DOHH2 (cell line): ENCODE measurements around the gene FABP3.

ENCODE experiments used
- H3F3A ChIP-seq: fragments of 200-600 bp; sonication (generic), shearing (Covaris generic); 2 replicates; pipeline ENCODE4 v1.6.0; 2016; ENCODE audit warnings: antibody characterized with exemption, mild to moderate bottlenecking; ENCODE audit not compliant: control insufficient read depth, insufficient read depth
- H3K27ac ChIP-seq: fragments of 200-600 bp; sonication (generic); 2 replicates; pipeline ENCODE4 v1.5.1; 2014; ENCODE audit warnings: low read depth, mild to moderate bottlenecking, low read length, moderate library complexity
- H3K27me3 ChIP-seq: fragments of 200-600 bp; sonication (generic); 2 replicates; pipeline ENCODE4 v1.6.1; 2014; ENCODE audit warnings: mild to moderate bottlenecking, low read length, mixed read lengths; ENCODE audit not compliant: control insufficient read depth
- H3K36me3 ChIP-seq: fragments of 200-600 bp; sonication (generic); 2 replicates; pipeline ENCODE4 v1.6.1; 2014; ENCODE audit warnings: mild to moderate bottlenecking, low read length, moderate library complexity, mixed read lengths; ENCODE audit not compliant: control insufficient read depth
- H3K4me1 ChIP-seq: fragments of 200-600 bp; sonication (generic); 2 replicates; pipeline ENCODE4 v1.6.1; 2014; ENCODE audit warnings: mild to moderate bottlenecking, low read length, mixed read lengths; ENCODE audit not compliant: control insufficient read depth
- H3K4me2 ChIP-seq: fragments of 200-600 bp; sonication (generic); 2 replicates; pipeline ENCODE4 v1.6.0; 2014; ENCODE audit warnings: mild to moderate bottlenecking, low read length, moderate library complexity
- H3K4me3 ChIP-seq: fragments of 200-600 bp; sonication (generic); 2 replicates; pipeline ENCODE4 v1.5.1; 2014; ENCODE audit warnings: mild to moderate bottlenecking, low read length, mixed read lengths
- H3K79me2 ChIP-seq: fragments of 200-600 bp; sonication (generic); 2 replicates; pipeline ENCODE4 v1.6.1; 2014; ENCODE audit warnings: mild to moderate bottlenecking, low read length, mixed read lengths; ENCODE audit not compliant: control insufficient read depth
- H3K9me2 ChIP-seq: fragments of 200-600 bp; sonication (generic); replicated peaks from 2 replicates; pipeline ENCODE4 v1.6.1; 2014; ENCODE audit warnings: mild to moderate bottlenecking, low read length, mixed read lengths; ENCODE audit not compliant: control insufficient read depth
- H3K9me3 ChIP-seq: fragments of 200-600 bp; sonication (generic); 2 replicates; pipeline ENCODE4 v1.6.1; 2014; ENCODE audit warnings: antibody characterized with exemption, low read length, mixed read lengths; ENCODE audit not compliant: control insufficient read depth, insufficient read depth
- H4K20me1 ChIP-seq: fragments of 200-600 bp; sonication (generic); 2 replicates; pipeline ENCODE4 v1.6.0; 2014; ENCODE audit warnings: low read depth, mild to moderate bottlenecking, antibody characterized with exemption, low read length, moderate library complexity; ENCODE audit not compliant: control insufficient read depth, insufficient read depth
- CTCF ChIP-seq: fragments of 200-600 bp; sonication (generic); IDR thresholded peaks from one replicate; pipeline ENCODE4 v1.5.1; 2014; ENCODE audit warnings: antibody characterized with exemption, mild to moderate bottlenecking, low read depth, low read length; ENCODE audit not compliant: poor library complexity, severe bottlenecking
- EZH2phosphoT487 ChIP-seq: fragments of 200-600 bp; sonication (generic); IDR thresholded peaks from 2 replicates; pipeline ENCODE4 v1.6.1; 2017; ENCODE audit warnings: borderline replicate concordance, mild to moderate bottlenecking, antibody characterized with exemption, low read length, moderate library complexity, mixed read lengths

FABP3 gene

GRCh38 chr1:31412205-31412604 lies 39.3 kb upstream of the FABP3 start:
- Histone ChIP-seq H3K36me3 (no peaks in the 10 kb centered on the region), H3K9me2 (no peaks in the 10 kb centered on the region), H3K4me2 (no peak overlapping the region), H3K9me3 (no peaks in the 10 kb centered on the region), H4K20me1 (no peaks in the 10 kb centered on the region), H3F3A (no peaks in the 10 kb centered on the region), H3K79me2 (no peaks in the 10 kb centered on the region), H3K4me1 (peaks cover 17% of the 10 kb centered on the region), H3K27ac (no peak overlapping the region), H3K4me3 (no peak overlapping the region), H3K27me3 (peaks cover 43% of the 10 kb centered on the region)
- TF ChIP-seq EZH2phosphoT487 (no peak), CTCF (no peak)

- no peaks in the 10 kb centered on the region for H3K9me3 ChIP-seq
- H3K79me2 ChIP-seq, result no peaks in the 10 kb centered on the region
- TF ChIP-seq EZH2phosphoT487, result no peak
- TF ChIP-seq CTCF, result no peak
- no peaks in the 10 kb centered on the region for H3K36me3 ChIP-seq
- no peaks in the 10 kb centered on the region for H4K20me1 ChIP-seq
- no peak overlapping the region for H3K27ac ChIP-seq
- H3F3A ChIP-seq, result no peaks in the 10 kb centered on the region
- no peak overlapping the region for H3K4me3 ChIP-seq
- no peaks in the 10 kb centered on the region for H3K9me2 ChIP-seq
- H3K27me3 ChIP-seq, result peaks cover 43% of the 10 kb centered on the region
- peaks cover 17% of the 10 kb centered on the region for H3K4me1 ChIP-seq
- H3K4me2 ChIP-seq, result no peak overlapping the region
Observed at GRCh38 chr1:31410871-31411270, 38.0 kb upstream of the FABP3 start.

- Histone ChIP-seq H3K4me2 (no peak overlapping the region), H3K9me3 (no peaks in the 10 kb centered on the region), H3K36me3 (no peaks in the 10 kb centered on the region), H4K20me1 (no peaks in the 10 kb centered on the region), H3K9me2 (no peaks in the 10 kb centered on the region), H3K27me3 (peaks cover 42% of the 10 kb centered on the region), H3F3A (no peaks in the 10 kb centered on the region), H3K4me3 (no peak overlapping the region), H3K79me2 (no peaks in the 10 kb centered on the region), H3K4me1 (peaks cover 17% of the 10 kb centered on the region), H3K27ac (no peak overlapping the region)
- TF ChIP-seq EZH2phosphoT487 (no peak), CTCF (no peak)
Observed at GRCh38 chr1:31409946-31410858, 37.3 kb upstream of the FABP3 start.
